Activated CD4-positive, alpha-beta T cell treated with anti-CD3 and anti-CD28 coated beads, Interleukin-2, amount 10 ng/mL, durations not matched to agents 24 days and 14 days (primary cell): Measurements from ENCODE around the gene MRAP. TPM values are rescaled to one million over a fixed set of nuclear protein-coding genes. Genes with fewer than 3 reads are reported as not detected.

Experiments
- DNase-seq: peaks from one replicate; pipeline ENCODE4 v3.0.0; 2022
- H3K27ac Mint-ChIP-seq: one replicate; pipeline ENCODE4 v1.8.0; 2022; ENCODE audit warnings: mild to moderate bottlenecking, mixed read lengths
- H3K27me3 Mint-ChIP-seq: one replicate; pipeline ENCODE4 v1.8.0; 2022; ENCODE audit warnings: mixed read lengths
- H3K36me3 Mint-ChIP-seq: one replicate; pipeline ENCODE4 v1.8.0; 2022; ENCODE audit warnings: low read depth, mild to moderate bottlenecking, mixed read lengths
- H3K4me1 Mint-ChIP-seq: one replicate; pipeline ENCODE4 v1.8.0; 2021; ENCODE audit warnings: mixed read lengths
- H3K4me3 Mint-ChIP-seq: one replicate; pipeline ENCODE4 v1.8.0; 2022; ENCODE audit warnings: mild to moderate bottlenecking, moderate library complexity, mixed read lengths
- H3K9me3 Mint-ChIP-seq: one replicate; pipeline ENCODE4 v1.8.0; 2021; ENCODE audit warnings: mixed read lengths
- intact Hi-C: fragments of 100-400 bp; cut with micrococcal nuclease; formaldehyde crosslinking; loops from one replicate; pipeline ENCODE4 v1.15.1; 2023
- total RNA-seq: library from RNA; stranded (reverse); gene quantifications from 2 replicates; pipeline ENCODE4 v1.2.3, GENCODE V29; 2022

MRAP gene
- total RNA-seq, 1 donor from 2014 or later: not detected

- H3K27me3 Mint-ChIP-seq: no peaks in the 10 kb centered on the region
- no peaks in the 10 kb centered on the region for H3K9me3 Mint-ChIP-seq
- H3K27ac Mint-ChIP-seq: no peak overlapping the region
- no peak for DNase-seq
- intact Hi-C loops: no loop called here
- no peaks in the 10 kb centered on the region for H3K4me1 Mint-ChIP-seq
- H3K4me3 Mint-ChIP-seq: no peak overlapping the region
- H3K36me3 Mint-ChIP-seq: peaks cover 78% of the 10 kb centered on the region
Observed at GRCh38 chr21:32351428-32351827, 52.8 kb downstream of the MRAP start.

- no peak for DNase-seq
- Mint-ChIP-seq H3K36me3 (peaks cover 77% of the 10 kb centered on the region), H3K27me3 (no peaks in the 10 kb centered on the region), H3K27ac (no peak overlapping the region), H3K4me1 (no peaks in the 10 kb centered on the region), H3K4me3 (no peak overlapping the region), H3K9me3 (no peaks in the 10 kb centered on the region)
- intact Hi-C loops: no loop called here
Observed at GRCh38 chr21:32352526-32352925, 53.9 kb downstream of the MRAP start.

GRCh38 chr21:32353002-32353711 is 54.5 kb downstream of the MRAP start:
- Mint-ChIP-seq H3K4me3 (no peak overlapping the region), H3K27me3 (no peaks in the 10 kb centered on the region), H3K36me3 (peaks cover 76% of the 10 kb centered on the region), H3K27ac (no peak overlapping the region), H3K9me3 (no peaks in the 10 kb centered on the region), H3K4me1 (no peaks in the 10 kb centered on the region)
- intact Hi-C loops: no loop called here
- DNase-seq: no peak

- Mint-ChIP-seq H3K27ac (no peak overlapping the region), H3K9me3 (no peaks in the 10 kb centered on the region), H3K4me1 (no peaks in the 10 kb centered on the region), H3K36me3 (peaks cover 81% of the 10 kb centered on the region), H3K27me3 (no peaks in the 10 kb centered on the region), H3K4me3 (no peak overlapping the region)
- intact Hi-C loops: no loop called here
- DNase-seq: no peak
Observed at GRCh38 chr21:32356874-32357395, 58.3 kb downstream of the MRAP start.

GRCh38 chr21:32359719-32360260 is 61.1 kb downstream of the MRAP start:
- peaks cover 77% of the 10 kb centered on the region for H3K36me3 Mint-ChIP-seq
- intact Hi-C loops: no loop called here
- no peaks in the 10 kb centered on the region for H3K27me3 Mint-ChIP-seq
- H3K4me3 Mint-ChIP-seq: no peak overlapping the region
- H3K9me3 Mint-ChIP-seq: no peaks in the 10 kb centered on the region
- H3K4me1 Mint-ChIP-seq: peaks cover 3% of the 10 kb centered on the region
- H3K27ac Mint-ChIP-seq: no peak overlapping the region
- no peak for DNase-seq

GRCh38 chr21:32360401-32360975 is 61.8 kb downstream of the MRAP start:
- H3K27ac Mint-ChIP-seq: no peak overlapping the region

More at GRCh38 chr21:32360401-32360975, 61.8 kb downstream of the MRAP start:
- intact Hi-C loops: no loop called here
- no peak for DNase-seq
- Mint-ChIP-seq H3K27me3 (no peaks in the 10 kb centered on the region), H3K4me3 (no peak overlapping the region), H3K4me1 (peaks cover 3% of the 10 kb centered on the region), H3K36me3 (peaks cover 76% of the 10 kb centered on the region), H3K9me3 (no peaks in the 10 kb centered on the region)

Other genes with a start within 250 kb of the MRAP start
- 27.8 and 31.3 TPM in 2 replicates for gene MIS18A, start 19.8 kb upstream of the MRAP start, total RNA-seq
- gene URB1, start 94.2 kb downstream of the MRAP start, total RNA-seq: 39.2 and 41.7 TPM in 2 replicates
- gene EVA1C, start 113.9 kb downstream of the MRAP start, total RNA-seq: 6.0 and 8.2 TPM in 2 replicates